RPMI7951 (cell line): ENCODE results near the gene MYO3B. TPM values are rescaled to one million over a fixed set of nuclear protein-coding genes. Genes with fewer than 3 reads are reported as not detected.
"Not testable (repeated sequence)": the region's sequence is repeated elsewhere in the genome, so short reads cannot be mapped to it uniquely, and the experiment has no call there.

ENCODE experiments used
- DNase-seq: peaks from one replicate; pipeline ENCODE4 v3.0.0-alpha.2; 2012; ENCODE audit warnings: low read depth
- total RNA-seq: library from RNA; depleted of rRNA; stranded (reverse); fragments of >200 nt; shearing (Covaris generic); gene quantifications from 2 replicates; pipeline ENCODE4 v1.2.3, GENCODE V29; 2014

Gene MYO3B
- total RNA-seq, 1 experiment from 2014 or later, result 0.12 TPM

- no peak for DNase-seq
Observed at GRCh38 chr2:170607171-170607570, 429.2 kb downstream of the MYO3B start.

- DNase-seq, result no peak
Observed at GRCh38 chr2:170610615-170611014, 432.7 kb downstream of the MYO3B start.

DNA sequence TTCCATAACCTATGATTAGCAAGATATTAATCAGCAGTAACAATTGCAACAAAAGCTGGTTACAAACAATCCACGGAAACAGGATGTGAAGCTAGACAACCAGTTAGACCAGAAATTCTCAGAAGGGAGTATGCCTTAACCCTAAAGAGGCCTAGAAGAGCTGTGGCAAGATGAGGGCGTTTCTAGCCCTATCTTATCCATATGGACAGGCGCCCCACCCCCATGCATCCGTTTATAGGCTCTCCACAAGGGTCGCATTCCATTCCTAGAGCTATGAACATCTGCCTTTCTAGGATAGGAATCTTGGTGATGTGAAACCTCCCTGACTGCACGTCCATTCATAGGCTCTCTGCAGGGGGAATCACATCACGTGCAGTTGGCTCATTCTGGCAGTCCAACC lies 441.0 kb downstream of the MYO3B start:
- DNase-seq, result not testable (repeated sequence)

DNA sequence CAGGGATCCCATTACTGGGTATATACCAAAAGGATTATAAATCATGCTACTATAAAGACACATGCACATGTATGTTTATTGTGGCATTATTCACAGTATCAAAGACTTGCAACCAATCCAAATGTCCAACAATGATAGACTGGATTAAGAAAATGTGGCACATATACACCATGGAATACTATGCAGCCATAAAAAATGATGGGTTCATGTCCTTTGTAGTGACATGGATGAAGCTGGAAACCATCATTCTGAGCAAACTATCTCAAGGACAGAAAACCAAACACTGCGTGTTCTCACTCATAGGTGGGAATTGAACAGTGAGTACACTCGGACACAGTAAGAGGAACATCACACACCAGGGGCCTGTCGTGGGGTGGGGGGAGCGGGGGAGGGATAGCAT lies 457.1 kb downstream of the MYO3B start:
- DNase-seq, result not testable (repeated sequence)

DNA sequence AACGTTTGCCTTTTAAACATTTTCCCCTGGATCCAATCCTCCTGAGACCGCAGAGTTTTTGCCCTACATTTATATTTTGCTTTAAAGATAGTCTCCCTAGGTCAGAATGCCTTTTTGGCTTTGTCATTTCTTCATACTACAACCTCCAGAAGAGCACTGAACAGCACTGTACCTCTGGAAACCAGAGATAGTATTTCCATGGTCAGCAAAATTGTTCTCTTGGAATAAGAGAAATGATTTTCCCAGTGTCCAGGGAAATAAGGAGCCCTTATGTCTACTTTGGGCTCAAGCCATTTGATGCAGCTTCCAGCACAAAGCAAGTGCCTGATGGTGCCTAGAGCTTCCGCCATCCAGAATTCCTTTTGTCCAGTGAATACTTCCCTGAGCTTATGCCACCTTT lies 461.7 kb downstream of the MYO3B start:
- DNase-seq, result no peak

- DNase-seq, result no peak
Observed at GRCh38 chr2:170641961-170642360, 464.0 kb downstream of the MYO3B start.

DNA sequence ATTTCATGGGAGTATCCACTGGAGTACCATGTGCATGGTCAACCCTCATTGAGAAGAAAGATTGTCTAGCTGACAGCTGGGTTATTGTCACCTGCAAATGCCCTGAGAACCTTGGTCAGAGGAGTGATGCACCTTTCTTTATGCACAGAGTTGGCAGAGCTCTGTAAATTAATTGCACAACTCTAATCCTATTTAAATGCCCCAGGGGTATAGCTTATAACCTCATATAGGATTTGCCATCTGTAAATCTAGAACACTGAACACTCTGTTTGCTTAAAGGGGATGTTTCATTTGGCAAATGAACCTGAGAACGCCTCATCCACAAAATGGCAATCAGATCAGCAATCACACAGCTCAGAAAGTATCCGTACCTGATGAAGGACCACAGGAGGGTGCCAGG lies 465.4 kb downstream of the MYO3B start:
- no peak for DNase-seq

- DNase-seq, result no peak
Observed at GRCh38 chr2:170647741-170648436, 469.9 kb downstream of the MYO3B start.

GRCh38 chr2:170651624-170652325 lies 473.8 kb downstream of the MYO3B start:
- no peak for DNase-seq

GRCh38 chr2:170652637-170653417 lies 474.9 kb downstream of the MYO3B start:
- DNase-seq, result no peak

GRCh38 chr2:170656669-170657068 lies 478.7 kb downstream of the MYO3B start:
- DNase-seq, result no peak

- no peak for DNase-seq
Observed at GRCh38 chr2:170660409-170660808, 482.5 kb downstream of the MYO3B start.

- DNase-seq, result no peak
Observed at GRCh38 chr2:170665743-170666142, 487.8 kb downstream of the MYO3B start.

DNA sequence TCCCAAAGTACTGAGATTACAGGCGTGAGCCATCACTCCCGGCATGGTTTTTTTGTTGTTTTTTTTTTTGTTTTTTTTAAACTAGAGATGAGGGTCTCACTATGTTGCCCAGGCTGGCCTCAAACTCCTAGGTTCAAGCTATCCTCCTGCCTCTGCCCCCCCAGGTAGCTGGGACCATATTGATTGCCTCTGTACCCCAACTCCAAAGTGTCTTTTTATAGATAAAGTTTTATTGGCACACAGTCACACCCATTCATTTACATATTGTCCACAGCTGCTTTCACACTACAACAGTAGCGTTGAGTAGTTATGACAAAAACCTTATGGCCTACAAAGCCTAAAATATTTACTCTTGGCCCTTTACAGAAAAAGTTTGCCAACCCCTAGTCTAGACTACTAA lies 492.0 kb downstream of the MYO3B start:
- DNase-seq, result no peak

DNA sequence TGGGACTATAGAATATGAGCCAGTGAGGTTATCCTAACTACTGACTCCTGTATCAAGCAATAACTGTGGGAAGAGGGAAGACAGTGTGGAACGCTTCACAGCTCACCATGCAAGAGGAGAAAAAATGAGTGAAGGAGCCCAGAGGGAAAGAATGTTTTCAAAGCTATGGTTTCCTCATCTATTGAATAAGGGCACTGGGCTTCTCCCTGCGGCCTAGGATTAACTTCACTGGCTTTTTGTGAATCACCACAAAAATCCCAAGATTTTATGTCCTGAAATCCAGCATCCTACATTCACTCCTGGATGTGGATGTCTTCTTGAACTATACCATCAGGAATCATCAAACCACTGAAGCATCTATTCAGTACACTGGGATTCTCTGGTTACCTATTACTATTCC lies 492.7 kb downstream of the MYO3B start:
- DNase-seq, result no peak

DNA sequence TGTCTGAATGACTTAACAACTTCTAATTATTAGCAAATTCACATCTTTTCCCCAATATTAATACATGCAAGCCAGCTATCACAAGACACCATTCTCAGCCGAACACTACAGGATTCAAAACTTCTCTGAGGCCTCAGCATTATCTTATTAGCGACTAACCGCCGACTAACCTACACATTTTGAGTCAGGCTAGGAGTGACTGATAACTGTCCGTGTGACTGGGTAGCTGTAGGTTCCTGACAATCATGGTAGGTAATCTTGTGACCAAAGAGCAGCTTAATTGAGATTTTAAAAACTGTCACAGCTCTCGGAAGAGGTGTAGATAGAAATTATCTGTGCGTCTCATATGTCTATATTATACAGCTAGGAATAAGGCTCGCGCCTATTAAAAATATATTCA lies 493.1 kb downstream of the MYO3B start:
- no peak for DNase-seq

DNA sequence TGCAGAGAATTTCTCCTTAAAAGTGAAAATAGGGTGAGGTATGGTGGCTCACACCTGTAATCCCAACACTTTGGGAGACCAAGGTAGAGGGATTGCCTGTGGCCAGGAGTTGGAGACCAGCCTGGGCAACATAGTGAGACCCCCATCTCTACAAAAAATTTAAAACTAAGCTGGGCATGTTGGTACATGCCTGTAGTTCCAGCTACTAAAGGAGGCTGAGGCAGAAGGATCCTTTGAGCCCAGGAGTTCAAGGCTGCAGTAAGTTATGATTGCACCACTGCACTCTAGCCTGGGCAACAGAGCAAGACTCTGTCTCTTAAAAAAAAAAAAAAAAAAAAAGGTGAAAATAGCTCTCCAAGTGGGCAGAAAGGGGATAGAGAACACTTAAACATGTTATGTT lies 496.3 kb downstream of the MYO3B start:
- not testable (repeated sequence) for DNase-seq

DNA sequence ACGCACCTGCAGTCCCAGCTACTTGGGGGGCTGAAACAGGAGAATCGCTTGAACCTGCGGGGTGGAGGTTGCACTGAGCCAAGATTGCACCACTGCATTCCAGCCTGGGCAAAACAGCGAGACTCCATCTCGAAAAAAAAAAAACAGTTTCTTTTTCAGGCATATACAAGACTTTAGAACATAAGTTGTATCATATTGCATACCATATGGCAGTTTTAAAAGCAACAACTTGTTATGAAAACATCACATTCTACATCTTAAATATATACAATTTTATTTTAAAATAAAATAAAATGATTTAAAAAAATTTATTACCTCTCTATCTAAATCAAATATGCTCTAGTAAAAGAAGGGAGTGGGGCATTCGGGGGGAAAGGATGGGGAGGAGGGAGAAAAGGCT lies 497.8 kb downstream of the MYO3B start:
- DNase-seq, result no peak

DNA sequence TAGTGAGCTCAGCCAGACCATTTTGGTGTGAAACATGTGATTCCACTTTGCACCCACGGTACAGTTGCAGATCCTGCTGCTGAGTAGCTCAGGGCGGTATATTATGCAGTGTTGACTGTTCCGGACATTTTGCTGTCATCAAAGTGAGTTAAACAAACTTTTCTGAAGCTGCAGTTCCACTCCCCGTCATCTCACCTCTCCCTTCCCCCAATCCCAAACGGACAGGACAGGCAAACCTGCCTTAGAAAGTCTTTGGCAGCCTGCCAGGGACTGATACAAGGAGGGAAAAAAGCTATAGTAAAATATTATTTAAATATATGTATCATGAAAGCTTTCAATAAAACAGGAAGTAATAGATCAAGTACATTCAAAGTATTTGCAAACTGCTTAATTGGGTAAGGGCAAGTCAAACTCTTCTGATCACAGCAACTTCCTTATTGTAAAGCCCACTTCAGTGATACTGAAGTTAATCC lies 501.7 kb downstream of the MYO3B start:
- DNase-seq, result no peak

- DNase-seq, result no peak
Observed at GRCh38 chr2:170680172-170680941, 502.4 kb downstream of the MYO3B start.

GRCh38 chr2:170681311-170681710 lies 503.4 kb downstream of the MYO3B start:
- no peak for DNase-seq

GRCh38 chr2:170685591-170685990 lies 507.6 kb downstream of the MYO3B start:
- DNase-seq, result no peak
